NOMO-1 treated with dmso at 0.1 percent for 144 hours (cell line): Measurements from ENCODE around the gene ZNF483.
"Not testable (repeated sequence)": the region's sequence is repeated elsewhere in the genome, so short reads cannot be mapped to it uniquely, and the experiment has no call there.

Experiments
- DNase-seq: peaks from one replicate; lab custom pipeline; 2025; ENCODE audit not compliant: unreplicated experiment; lab: John Stamatoyannopoulos, UW

The ZNF483 gene

GRCh38 chr9:111525056-111525977 lies at the start of gene ZNF483:
TSS of gene ZNF483 (plus strand) at chr9:111525179. CDS start at chr9:111527396, 2,217 bp downstream.
- DNase-seq: no peak

- no peak for DNase-seq
Measured at GRCh38 chr9:111475195-111475594, 49.8 kb upstream of the ZNF483 start.

GRCh38 chr9:111477677-111478076 lies 47.3 kb upstream of the ZNF483 start:
- DNase-seq: no peak

- no peak for DNase-seq
Measured at GRCh38 chr9:111481885-111482636, 42.9 kb upstream of the ZNF483 start.

GRCh38 chr9:111482694-111483438 lies 42.1 kb upstream of the ZNF483 start:
- peak; percentile 62 for DNase-seq

GRCh38 chr9:111483439-111483857 lies 41.5 kb upstream of the ZNF483 start:
- DNase-seq: no peak

GRCh38 chr9:111483858-111484571 lies 41.0 kb upstream of the ZNF483 start, which contains the start of gene ECPAS:
TSS of gene ECPAS (minus strand) at chr9:111484383. CDS start at chr9:111472918, 11,465 bp downstream.
- peak; percentile 64 for DNase-seq

- DNase-seq: peak; percentile 14
Measured at GRCh38 chr9:111484572-111484894, 40.4 kb upstream of the ZNF483 start.

- not testable (repeated sequence) for DNase-seq
Measured at GRCh38 chr9:111497196-111497595, 27.8 kb upstream of the ZNF483 start.

GRCh38 chr9:111501005-111501562 lies 23.9 kb upstream of the ZNF483 start:
- no peak for DNase-seq

GRCh38 chr9:111501648-111502047 lies 23.3 kb upstream of the ZNF483 start:
- no peak for DNase-seq

- DNase-seq: no peak
Measured at GRCh38 chr9:111502506-111502905, 22.5 kb upstream of the ZNF483 start.

- DNase-seq: not testable (repeated sequence)
Measured at GRCh38 chr9:111511581-111511980, 13.4 kb upstream of the ZNF483 start.

GRCh38 chr9:111514967-111515366 lies 10.0 kb upstream of the ZNF483 start:
- DNase-seq: no peak

GRCh38 chr9:111516061-111516465 lies 8.9 kb upstream of the ZNF483 start:
- no peak for DNase-seq

- DNase-seq: no peak
Measured at GRCh38 chr9:111524731-111525055, 286 bp upstream of the ZNF483 start.

- no peak for DNase-seq
Measured at GRCh38 chr9:111527347-111527746, 2.4 kb downstream of the ZNF483 start.

GRCh38 chr9:111529787-111530186 lies 4.8 kb downstream of the ZNF483 start:
- DNase-seq: no peak

GRCh38 chr9:111531716-111532115 lies 6.7 kb downstream of the ZNF483 start:
- DNase-seq: no peak

- no peak for DNase-seq
Measured at GRCh38 chr9:111533099-111533790, 8.3 kb downstream of the ZNF483 start.
